Right lobe of liver (tissue), 4 donors: Measurements from ENCODE around the gene ZBTB9.

ENCODE experiments used
- CTCF ChIP-seq, 4 donors: fragments of 200-600 bp in 3 of 4; fragments of 450-650 bp in 1 of 4; IDR thresholded peaks; one replicate each; pipeline versions ENCODE4 v1.5.1 to v1.8.0; 2016 to 2022; ENCODE audit warnings: antibody characterized with exemption in 4 of 4, mild to moderate bottlenecking in 2 of 4
- POLR2A ChIP-seq: fragments of 450-650 bp; IDR thresholded peaks from one replicate; pipeline ENCODE4 v1.6.1; 2017; ENCODE audit warnings: antibody characterized with exemption, mild to moderate bottlenecking
- donor health status: DM: no; HTN: no; CAD: no.
- donor health status: DM: no; HTN: no; CAD: no.
- donor health status: DM: no; HTN: yes; CAD: no.

GRCh38 chr6:33452496-33452895 is 1.9 kb upstream of the ZBTB9 start:
- no peak for TF ChIP-seq CTCF (IDR thresholded peaks at IDR 0.05)
- TF ChIP-seq POLR2A: no peak
